GM21529 (cell line): ENCODE measurements around the gene BBS5.
"Not testable (repeated sequence)": the region's sequence is repeated elsewhere in the genome, so short reads cannot be mapped to it uniquely, and the experiment has no call there.

Source experiments
- ATAC-seq: cut with Tn5 transposase; IDR thresholded peaks from one replicate; pipeline ENCODE4 v1.9.1; 2021; ENCODE audit not compliant: unreplicated experiment

Gene BBS5

GRCh38 chr2:169485650-169486138, 6.4 kb downstream of the BBS5 start:
- no peak for ATAC-seq

- no peak for ATAC-seq
Observed at GRCh38 chr2:169486487-169486886, 7.2 kb downstream of the BBS5 start.

GRCh38 chr2:169490834-169491233, 11.5 kb downstream of the BBS5 start:
- no peak for ATAC-seq

GRCh38 chr2:169491378-169491777, 12.1 kb downstream of the BBS5 start:
- ATAC-seq = no peak

- ATAC-seq = no peak
Observed at GRCh38 chr2:169493360-169493759, 14.1 kb downstream of the BBS5 start.

GRCh38 chr2:169495310-169495928, 16.1 kb downstream of the BBS5 start:
- no peak for ATAC-seq

GRCh38 chr2:169504651-169505050, 25.4 kb downstream of the BBS5 start:
- ATAC-seq = no peak

GRCh38 chr2:169507698-169508097, 28.4 kb downstream of the BBS5 start:
- ATAC-seq = no peak

- no peak for ATAC-seq
Observed at GRCh38 chr2:169509298-169509885, 30.1 kb downstream of the BBS5 start, which contains the start of gene KLHL41. Gene KLHL41 (plus strand): TSS chr2:169509702. CDS start chr2:169509779, 77 bp downstream.

- no peak for ATAC-seq
Observed at GRCh38 chr2:169509955-169510354, 30.7 kb downstream of the BBS5 start.

GRCh38 chr2:169510496-169510895, 31.2 kb downstream of the BBS5 start:
- ATAC-seq = no peak

- no peak for ATAC-seq
Observed at GRCh38 chr2:169511818-169512217, 32.5 kb downstream of the BBS5 start.

GRCh38 chr2:169512525-169512924, 33.2 kb downstream of the BBS5 start:
- ATAC-seq = no peak

GRCh38 chr2:169513094-169513493, 33.8 kb downstream of the BBS5 start:
- no peak for ATAC-seq

- ATAC-seq = no peak
Observed at GRCh38 chr2:169513926-169514325, 34.6 kb downstream of the BBS5 start.

GRCh38 chr2:169514758-169515157, 35.5 kb downstream of the BBS5 start:
- not testable (repeated sequence) for ATAC-seq

GRCh38 chr2:169516488-169516995, 37.2 kb downstream of the BBS5 start:
- not testable (repeated sequence) for ATAC-seq

- no peak for ATAC-seq
Observed at GRCh38 chr2:169520896-169521295, 41.6 kb downstream of the BBS5 start.

- ATAC-seq = no peak
Observed at GRCh38 chr2:169523681-169524080, 44.4 kb downstream of the BBS5 start.

- ATAC-seq = no peak
Observed at GRCh38 chr2:169525434-169525833, 46.1 kb downstream of the BBS5 start.

GRCh38 chr2:169526451-169526850, 47.2 kb downstream of the BBS5 start:
- ATAC-seq = no peak

GRCh38 chr2:169528271-169528701, 49.0 kb downstream of the BBS5 start:
- peak; percentile 96 for ATAC-seq
